Measurements from ENCODE around the gene CLSTN2. TPM values are rescaled to one million over a fixed set of nuclear protein-coding genes. Genes with fewer than 3 reads are reported as not detected.

The CLSTN2 gene
- total RNA-seq, 1 donor, result 7.3 TPM

- no peak overlapping the region for H3K4me3 ChIP-seq (ENCODE audit: low read depth, low read length)
- TF ChIP-seq CTCF (IDR thresholded peaks at IDR 0.05; ENCODE audit: insufficient read depth, low read depth, low read length), result no peak
- DNase-seq (ENCODE audit: low read depth), result no peak
These were observed 368.9 kb downstream of the CLSTN2 start for GRCh38 chr3:140303875-140304274.

DNA sequence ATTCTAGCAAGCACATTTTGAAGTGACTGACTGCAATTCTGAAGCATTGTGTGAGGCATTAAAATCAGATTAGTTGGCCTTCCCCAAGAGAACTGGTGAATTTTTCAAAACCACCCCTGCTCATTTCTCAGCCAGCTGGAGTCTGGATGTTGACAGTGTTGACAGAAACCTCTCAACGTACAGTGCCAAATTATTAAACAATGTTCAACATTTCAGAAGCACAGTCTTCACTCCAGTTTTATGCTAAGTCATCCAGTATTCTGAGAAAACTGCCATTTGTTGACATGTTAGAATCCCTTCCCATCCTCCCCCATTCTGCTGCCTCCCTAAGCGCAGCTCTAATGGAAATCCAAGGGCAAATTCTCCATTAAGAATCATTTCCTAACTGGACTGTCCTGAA lies 373.6 kb downstream of the CLSTN2 start:
- no peak overlapping the region for H3K4me3 ChIP-seq (ENCODE audit: low read depth, low read length)
- TF ChIP-seq CTCF (IDR thresholded peaks at IDR 0.05; ENCODE audit: insufficient read depth, low read depth, low read length), result no peak
- no peak for DNase-seq (ENCODE audit: low read depth)

DNA sequence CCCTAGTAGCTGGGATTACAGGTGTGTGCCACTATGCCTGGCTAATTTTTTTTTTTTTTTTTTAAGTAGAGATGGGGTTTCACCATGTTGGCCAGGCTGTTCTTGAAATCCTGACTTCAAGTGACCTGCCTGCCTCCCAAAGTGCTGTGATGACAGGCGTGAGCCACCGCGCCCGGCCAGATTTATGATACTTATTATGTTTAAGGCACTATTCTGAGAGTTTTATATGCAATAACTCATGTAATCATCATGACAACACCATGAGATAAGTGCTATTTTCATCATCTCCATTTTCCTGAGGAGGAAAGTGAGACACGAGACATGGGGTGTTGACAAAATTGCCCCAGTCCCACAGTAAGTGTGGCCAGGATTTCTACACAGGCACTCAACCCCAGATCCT lies 376.4 kb downstream of the CLSTN2 start:
- H3K4me3 ChIP-seq (ENCODE audit: low read depth, low read length), result no peak overlapping the region
- DNase-seq (ENCODE audit: low read depth), result no peak
- no peak for TF ChIP-seq CTCF (IDR thresholded peaks at IDR 0.05; ENCODE audit: insufficient read depth, low read depth, low read length)

DNA sequence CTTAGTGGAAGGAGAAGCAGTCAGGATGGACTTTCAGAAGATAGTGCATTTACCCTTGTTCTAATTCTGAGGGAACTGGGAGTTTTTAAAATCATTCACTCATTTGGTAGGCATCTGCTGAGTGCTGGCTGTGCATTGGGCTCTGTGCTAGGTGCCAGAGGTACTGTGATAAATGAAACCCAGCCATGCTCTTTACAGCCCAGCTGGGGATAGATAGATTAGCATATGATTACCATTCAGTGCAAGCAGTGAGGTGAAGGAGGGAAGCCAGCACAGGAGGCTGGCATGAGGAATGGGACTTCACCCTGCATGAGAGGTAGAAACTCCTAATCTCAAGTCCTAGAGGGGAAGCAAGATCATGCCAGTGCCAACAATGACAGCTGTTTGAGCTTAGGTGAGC lies 381.0 kb downstream of the CLSTN2 start:
- no peak for TF ChIP-seq CTCF (IDR thresholded peaks at IDR 0.05; ENCODE audit: insufficient read depth, low read depth, low read length)
- no peak overlapping the region for H3K4me3 ChIP-seq (ENCODE audit: low read depth, low read length)

GRCh38 chr3:140316466-140316865 lies 381.5 kb downstream of the CLSTN2 start:
- no peak for DNase-seq (ENCODE audit: low read depth)
- no peak for TF ChIP-seq CTCF (IDR thresholded peaks at IDR 0.05; ENCODE audit: insufficient read depth, low read depth, low read length)
- H3K4me3 ChIP-seq (ENCODE audit: low read depth, low read length), result no peak overlapping the region

More for the DNA sequence above, 381.0 kb downstream of the CLSTN2 start:
- DNase-seq (ENCODE audit: low read depth), result no peak

DNA sequence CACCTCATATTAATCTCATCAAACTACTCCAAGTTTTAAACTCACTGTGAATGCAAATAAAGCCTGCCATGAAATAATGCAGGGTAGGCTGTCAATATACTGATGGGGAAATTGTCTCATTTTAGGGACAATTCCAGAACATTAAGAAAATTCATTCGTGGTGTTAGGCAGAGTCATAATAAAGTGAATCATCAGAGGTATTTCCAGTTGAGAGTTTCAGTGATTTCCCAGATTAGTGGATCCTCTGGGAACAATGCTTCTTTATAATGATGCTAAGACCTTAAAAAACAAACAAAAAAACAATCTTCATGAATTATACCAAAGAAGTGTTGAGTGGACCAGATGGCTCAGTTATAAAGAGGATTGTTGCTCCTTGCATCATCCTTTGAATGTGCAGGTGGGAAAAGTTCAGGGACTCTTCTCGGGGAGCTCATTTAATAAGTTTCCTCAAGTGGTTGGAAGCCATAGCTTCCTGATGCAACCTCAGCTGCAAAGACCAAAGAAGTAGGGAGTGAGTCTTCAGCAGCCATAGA lies 381.9 kb downstream of the CLSTN2 start:
- no peak overlapping the region for H3K4me3 ChIP-seq (ENCODE audit: low read depth, low read length)
- no peak for TF ChIP-seq CTCF (IDR thresholded peaks at IDR 0.05; ENCODE audit: insufficient read depth, low read depth, low read length)
- no peak for DNase-seq (ENCODE audit: low read depth)

DNA sequence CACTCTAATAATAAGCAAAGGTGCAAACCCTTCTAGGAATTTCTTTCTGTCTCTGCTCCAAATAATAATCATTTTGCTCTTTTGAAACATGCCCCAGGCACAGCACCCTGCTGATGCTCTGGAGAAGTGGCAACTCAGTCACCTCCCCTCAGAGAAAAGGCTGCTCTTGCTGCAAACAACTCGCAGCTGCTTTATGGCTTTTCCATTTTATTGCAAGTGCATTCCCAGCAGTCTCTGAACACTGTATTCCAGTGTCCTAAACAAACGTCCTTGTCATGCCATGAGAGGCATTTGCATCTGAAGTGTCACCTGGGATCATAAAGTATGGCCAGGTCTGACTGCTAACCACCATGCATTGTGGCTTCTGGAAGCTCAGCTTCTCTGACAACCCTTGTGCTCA lies 384.8 kb downstream of the CLSTN2 start:
- TF ChIP-seq CTCF (IDR thresholded peaks at IDR 0.05; ENCODE audit: insufficient read depth, low read depth, low read length), result no peak
- DNase-seq (ENCODE audit: low read depth), result no peak
- H3K4me3 ChIP-seq (ENCODE audit: low read depth, low read length), result no peak overlapping the region

Measured in fibroblast of villous mesenchyme (primary cell).